GM18520 (cell line): ENCODE results near the gene SPRING1.
"Not testable (repeated sequence)": the region's sequence is repeated elsewhere in the genome, so short reads cannot be mapped to it uniquely, and the experiment has no call there.

Experiments used
- ATAC-seq: cut with Tn5 transposase; IDR thresholded peaks from one replicate; pipeline ENCODE4 v1.9.1; 2021; ENCODE audit not compliant: unreplicated experiment

The SPRING1 gene

DNA sequence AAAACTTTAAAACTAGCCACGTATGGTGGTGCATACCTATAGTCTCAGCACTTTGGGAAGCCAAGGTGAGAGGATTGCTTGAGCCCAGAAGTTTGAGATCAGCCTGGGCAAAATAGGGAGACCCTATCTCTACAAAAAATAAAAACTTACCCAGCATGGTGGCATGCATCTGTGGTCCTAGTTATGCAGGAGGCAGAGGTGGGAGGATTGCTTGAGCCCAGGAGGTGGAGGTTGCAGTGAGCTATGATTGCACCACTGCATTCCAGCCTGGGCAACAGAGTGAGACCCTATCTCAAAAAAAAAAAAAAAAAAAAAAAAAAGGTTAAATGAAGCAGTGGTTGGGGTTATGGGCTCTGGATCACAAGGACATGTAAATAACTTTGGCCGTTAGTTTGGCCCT lies 4.9 kb upstream of the SPRING1 start:
- not testable (repeated sequence) for ATAC-seq

DNA sequence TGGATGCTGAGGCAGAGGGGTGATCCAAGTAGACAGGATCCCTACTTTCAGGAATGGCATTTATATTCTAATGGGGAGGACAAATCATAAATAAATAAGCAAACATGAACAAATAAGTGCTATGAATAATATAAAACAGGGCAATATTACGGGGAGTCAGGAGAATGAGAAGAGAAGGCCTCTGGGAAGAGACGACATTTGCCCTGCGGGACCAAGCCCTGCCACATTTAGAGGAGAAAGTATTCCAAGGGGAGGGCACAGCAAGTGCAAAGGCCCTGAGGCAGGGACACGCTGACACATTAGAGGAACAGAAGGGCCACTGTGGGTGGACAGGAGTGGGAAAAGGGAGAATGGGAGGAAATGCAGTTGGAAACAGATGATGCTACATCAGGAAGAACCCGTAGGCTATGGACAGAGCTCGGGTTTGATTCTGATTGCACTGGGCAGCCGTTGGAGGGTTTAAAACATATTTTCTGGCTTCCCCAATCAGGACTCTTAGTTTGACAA lies 1.6 kb upstream of the SPRING1 start:
- ATAC-seq, result no peak

DNA sequence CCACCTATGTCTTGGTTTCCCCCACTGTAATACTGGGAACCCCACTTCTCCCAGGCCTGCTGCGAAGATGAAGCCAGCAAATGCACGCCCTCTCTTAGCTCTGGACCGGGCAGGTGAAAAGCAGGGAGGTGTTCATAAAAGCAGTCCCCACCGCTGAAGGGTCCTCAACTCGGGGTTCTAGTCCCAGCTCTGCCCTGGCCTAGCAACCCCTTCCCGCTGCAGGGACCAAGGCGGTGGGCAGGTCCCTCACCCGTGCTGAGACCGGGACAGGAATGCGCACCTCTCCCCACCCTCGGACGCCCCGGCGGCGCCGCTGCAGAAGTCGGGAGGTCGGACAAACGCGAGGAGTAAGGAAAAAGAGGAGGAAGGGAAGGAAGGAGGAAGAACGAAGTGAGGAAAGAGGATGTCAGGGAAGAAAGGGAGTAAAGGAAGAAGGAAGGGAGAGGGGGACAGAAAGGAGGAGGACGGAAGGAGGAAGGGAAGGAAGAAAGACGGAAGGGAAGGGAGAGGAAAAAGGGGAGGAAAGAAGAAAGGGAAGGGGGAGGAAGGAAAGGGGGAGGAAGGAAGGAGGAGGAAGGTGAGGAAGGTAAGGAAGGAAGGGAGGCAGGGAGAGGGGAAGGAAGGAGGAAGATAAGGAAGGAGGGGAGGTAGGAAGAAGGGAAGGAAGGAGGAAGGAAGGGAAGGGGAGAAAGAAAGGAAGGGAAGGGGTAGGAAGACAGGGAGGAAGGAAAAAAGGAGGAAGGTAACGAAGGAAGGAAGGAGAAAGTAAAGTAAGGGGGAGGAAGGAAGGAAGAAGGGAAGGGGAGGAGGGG lies 701 bp downstream of the SPRING1 start:
- no peak for ATAC-seq

DNA sequence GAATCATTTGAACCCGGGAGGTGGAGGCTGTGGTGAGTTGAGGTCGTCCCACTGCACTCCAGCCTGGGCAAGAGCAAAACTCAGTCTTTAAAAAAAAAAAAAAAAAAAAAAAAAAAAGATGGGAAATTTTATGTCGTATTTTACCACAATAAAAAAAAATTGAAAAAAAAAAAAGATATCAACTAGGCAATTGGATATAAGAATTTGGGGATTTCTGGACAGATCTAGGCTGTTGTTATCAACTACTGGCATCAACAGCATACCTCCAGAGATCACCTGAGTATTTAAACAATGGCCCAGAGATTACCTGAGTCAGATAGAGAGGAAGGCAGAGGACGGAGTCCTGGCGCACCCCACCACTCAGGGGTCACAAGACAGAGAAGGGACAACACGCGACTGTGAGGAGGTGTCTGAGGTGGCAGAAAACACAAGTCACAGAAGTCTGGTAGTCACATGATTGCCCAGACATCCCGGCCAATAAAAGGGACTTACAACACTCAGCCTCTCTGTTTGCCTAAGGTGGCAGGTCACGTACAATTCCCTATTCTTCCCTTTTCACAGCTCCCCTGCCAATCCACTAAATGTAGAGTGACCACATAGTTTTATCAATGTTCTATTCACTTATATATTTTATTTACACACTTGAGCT lies 1.8 kb downstream of the SPRING1 start:
- no peak for ATAC-seq

DNA sequence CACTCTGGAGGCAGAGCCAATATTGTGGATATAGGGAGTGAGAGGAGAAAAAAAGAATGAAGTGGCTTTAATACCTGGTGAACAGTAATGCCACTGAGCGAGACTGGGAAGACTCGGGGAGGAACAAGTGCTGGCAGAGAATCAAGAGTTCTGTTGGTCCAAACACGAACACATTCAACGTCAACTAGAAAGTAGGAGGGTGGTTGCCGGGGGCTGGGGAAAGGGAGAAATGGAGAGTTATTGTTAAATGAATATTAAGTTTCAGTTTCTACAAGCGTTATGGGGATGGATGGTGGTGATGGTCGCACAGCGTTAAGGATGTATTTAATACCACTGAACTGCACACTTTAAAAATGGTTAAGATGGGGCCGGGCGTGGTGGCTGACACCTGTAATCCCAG lies 2.8 kb downstream of the SPRING1 start:
- ATAC-seq, result no peak

DNA sequence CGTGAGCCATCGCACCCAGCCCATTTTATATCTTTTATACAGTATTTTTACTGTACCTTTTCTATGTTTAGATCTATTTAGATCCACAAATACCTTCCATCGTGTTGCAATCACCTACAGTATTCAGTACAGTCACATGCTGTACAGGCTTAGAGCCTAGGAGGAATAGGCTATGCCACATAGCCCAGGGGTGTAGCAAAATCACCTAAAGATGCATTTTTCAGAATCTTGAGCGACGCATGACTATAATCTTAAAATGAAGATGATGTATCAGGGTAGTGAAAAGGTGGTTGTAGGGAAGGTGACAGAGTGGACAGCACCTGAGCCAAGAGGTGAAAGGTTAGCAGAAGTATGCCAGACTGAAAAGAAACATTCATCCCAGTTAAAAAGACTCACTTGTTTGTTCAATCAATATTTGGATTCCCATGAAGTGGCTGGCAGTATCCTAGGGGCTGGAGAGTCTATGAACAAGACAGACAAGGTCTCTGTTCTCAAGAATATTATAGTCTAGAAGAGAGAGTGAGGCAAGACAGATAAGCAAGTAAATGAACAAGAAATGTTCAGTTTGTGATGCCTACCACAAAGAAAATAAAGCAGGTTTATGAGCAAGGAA lies 3.6 kb downstream of the SPRING1 start:
- no peak for ATAC-seq

DNA sequence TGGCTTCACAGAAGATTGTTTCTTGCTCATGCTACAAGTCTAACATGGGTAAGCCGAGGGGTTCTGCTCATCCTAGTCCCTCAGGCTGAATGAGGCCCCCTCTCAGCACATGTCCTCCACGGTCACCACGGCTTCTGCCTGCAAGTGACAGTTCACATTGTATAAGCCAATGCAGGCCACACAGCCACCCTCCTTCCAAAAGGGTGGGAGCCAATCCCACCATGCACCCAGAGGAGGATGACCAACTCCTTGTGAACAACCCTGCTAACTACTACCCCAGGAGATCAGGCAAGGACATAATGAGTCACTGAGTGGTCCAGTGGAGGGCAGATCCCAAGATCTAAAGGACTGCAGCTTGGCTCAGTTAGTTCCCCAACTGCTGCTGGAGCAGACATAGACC lies 6.1 kb downstream of the SPRING1 start:
- ATAC-seq, result no peak

DNA sequence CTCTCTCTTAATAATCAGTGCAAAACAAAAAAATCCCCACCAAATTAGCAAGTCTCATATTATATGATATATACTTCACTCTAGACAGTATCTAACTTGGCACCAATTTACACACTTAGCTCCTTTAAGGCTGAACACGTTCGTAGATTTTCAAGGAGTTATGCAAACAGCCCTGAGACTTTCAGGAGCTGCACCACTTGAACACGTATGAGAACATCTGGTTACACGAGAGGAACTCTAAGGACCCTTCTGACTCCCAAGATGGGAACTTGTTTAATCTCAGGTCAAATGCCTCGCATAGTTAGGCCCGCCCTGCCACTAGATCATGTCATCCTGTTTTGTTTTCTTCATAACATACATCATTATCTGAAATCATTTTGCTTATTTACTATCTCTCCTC lies 10.0 kb downstream of the SPRING1 start:
- ATAC-seq, result no peak

DNA sequence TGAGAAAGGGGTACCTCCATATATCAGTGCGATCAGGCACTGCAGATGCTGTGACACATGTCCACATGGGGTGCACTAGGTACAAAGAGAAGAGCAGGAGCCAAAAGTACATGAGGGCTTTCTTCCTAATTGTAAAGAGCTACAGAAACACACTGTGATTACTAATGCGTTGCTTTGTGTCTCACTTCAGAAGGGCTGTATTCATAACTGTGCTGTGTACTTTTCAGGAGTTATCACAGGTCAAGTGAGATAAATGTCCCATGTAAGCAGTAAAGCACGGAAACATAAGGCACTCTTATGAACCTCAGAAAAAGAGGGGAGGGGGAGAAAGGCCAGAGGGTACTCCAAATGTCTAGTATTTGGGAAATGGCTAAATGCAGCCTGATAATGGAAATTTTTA lies 10.6 kb downstream of the SPRING1 start:
- ATAC-seq, result no peak

DNA sequence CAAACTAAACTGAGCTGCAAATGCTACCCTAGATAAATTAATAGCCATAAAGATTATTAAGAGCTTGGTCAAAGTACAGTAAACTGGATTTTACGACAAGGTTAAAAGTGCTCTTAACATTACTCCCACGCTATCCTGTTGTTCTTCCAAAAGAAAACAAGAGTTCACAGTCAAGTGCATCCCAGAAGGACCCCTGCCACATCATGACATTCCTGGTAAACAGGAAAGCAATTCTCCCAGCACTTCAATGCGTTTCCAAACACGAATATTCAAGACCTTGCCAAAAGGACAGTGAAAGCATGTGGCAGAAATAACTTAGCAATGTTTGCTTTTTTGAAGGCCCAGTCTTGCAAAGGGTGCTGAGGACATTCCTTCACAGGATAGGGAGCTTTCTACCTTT lies 11.2 kb downstream of the SPRING1 start:
- no peak for ATAC-seq

DNA sequence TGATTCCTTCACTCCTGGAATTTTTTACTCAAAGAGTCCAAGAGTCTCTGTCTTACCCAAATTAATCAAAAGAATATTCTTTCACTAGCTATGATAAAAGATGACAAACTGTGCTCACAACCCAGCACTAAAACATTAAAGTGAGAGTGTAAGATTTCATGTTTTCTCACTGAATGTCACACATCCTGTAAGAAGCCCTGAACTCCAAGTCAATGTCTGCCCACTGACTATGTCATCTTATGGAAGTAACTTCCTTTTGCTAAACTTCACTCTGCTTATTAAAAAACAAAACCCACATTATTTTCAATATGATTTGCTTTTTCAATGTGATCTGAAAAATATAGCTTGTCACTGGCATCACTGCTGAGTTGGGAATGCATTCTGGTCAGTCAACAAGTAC lies 15.6 kb downstream of the SPRING1 start:
- no peak for ATAC-seq

DNA sequence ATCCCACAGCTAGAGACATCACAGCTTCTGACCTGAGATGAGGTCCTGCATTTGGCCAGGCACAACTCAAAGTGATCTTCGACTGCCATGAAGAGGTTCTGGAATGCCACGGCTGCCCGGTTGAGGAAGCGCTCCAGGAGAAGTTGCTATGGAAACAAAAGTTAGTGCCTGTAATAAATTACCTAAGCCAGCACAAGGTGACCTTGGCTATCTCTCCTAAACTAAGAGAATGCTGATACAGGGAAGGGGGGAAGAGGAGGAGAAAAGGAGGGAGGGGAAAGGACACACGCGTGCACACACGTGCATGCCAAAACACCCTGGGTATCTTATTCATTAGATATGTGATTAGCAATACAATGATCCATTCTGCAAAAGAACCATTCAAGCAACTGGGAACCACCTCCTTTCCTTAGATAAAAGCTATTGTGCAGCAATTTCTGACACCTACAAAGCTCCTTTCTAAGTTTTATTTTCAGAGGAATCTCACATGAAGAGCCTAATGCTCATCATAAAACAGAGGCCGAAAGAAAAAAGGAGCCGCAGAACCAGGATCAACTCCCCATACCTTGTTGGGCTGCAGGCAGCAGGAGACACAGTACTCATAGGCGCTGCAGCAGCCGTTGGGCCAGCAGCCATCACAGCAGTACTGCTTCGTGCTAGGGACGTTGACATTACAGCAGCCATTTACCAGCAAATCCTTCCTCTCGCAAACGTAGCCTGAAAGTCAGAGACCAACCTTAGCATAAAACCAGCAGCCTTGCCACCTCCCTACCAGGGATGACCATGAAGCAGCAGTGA lies 17.9 kb downstream of the SPRING1 start:
- ATAC-seq, result no peak

DNA sequence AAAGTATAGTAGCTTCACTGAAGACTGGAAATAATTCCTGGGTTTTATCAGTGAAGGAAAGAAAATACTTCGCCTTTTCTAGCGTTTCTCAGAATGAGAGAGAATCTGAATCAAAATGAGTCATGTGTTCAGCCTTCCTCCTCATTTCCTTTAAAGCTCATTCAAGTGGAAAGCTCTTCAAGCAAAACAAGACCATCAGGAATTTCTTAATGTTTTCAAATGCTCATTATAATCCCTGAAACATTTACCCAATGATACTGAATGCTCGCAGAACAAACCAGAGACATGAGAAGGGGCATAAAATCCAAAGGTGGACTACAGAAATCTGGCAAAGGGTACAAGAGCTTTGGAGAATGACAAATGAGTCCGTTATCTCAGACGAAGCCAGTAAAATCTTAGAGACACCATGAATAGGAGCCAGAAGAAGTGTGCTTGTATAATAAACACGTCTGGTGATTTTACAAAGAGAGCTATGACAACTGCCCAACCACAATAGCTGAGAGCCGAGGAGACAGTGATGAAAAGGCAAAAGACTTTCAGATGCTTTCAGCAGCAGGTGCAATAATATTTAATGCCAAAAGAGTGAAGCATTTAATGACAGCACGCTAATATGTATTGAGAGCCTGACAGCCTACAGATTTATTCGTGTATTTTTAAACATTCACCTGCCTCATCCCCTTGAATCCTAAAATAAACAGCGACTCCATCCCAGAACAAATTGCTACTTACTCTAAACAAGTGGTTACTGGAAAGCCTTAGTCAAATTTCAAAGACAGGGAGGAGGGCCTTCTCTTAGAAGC lies 19.0 kb downstream of the SPRING1 start:
- ATAC-seq, result no peak

DNA sequence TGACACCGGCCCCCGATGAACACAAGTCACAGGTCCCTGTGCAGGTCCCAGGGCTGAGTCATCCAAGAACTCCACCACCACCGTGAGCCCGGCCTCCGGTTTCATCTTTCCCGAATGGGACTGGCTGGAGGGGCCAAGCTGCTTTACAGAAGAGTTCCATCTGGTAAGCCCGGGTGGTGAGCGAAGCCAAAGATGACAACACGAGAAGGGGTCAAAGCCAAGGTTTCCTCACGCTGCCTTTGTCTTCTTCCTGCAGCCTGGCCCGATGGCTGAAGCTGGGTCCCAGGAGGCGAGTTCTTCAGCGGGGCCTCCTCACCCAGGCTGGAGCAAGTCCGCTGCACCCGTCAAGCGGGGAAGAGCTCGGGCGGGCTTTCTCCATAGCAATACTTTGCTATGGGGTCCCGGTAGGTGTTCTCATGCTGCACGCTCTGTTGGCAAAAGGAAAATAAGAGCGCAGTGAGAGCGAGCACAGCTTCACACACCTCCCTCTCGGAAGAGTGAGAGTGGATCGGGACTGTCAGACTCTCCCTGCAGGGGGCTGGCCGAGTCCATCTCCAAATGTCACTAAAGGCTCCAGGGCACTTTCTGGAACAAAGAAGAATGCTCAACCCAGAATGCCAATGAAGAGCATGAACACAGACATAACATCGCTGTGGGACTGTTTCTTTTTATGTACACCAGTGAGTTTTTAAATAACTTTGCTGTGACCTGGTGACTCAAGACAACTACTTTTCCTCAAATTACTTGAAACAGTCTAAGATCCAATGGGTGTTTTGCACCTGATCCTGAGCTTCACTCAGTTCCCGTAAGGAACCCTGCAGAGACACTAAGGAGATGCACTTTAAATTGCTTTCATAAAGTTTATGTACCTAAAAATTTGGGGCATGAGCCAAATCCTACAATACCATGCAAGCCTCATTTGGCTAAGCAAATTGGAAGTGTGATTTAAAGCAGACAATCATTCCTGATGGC lies 20.1 kb downstream of the SPRING1 start:
- ATAC-seq, result no peak

DNA sequence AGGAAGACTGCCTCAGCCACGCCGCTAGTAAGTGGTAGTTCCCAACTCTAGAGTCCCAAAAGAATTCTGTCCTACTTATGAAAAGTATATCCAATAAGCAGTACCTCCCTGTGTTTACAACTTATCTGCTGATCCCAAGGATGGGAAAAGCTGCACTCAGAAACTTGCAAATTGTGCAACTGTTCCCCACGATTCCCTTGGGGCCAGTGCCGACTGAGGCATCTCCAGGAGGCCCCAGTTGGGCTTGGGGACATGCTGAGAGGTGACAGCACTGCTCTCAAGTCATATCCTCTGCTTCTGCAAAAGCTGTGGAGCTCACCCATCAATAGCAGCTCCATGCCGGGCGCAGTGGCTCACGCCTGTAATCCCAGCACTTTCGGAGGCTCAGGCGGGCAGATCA lies 23.7 kb downstream of the SPRING1 start:
- no peak for ATAC-seq

DNA sequence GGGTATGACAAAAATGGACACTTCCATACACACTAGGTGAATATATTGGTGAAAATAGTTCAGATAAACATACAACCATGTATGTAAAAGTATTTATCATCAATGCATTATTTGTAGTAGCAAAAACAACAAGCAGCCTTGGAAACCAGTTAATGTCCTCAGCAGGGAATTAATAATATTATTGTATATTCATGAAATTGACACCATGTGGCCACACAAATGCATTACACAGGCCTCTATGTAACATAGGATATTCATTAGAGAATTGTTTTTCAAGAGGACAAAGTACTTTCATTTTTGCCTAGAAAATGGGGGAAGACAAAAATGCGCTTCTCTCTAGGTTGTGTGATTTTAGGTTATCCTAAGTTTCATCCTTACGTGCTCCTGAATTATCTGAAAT lies 24.3 kb downstream of the SPRING1 start:
- no peak for ATAC-seq

DNA sequence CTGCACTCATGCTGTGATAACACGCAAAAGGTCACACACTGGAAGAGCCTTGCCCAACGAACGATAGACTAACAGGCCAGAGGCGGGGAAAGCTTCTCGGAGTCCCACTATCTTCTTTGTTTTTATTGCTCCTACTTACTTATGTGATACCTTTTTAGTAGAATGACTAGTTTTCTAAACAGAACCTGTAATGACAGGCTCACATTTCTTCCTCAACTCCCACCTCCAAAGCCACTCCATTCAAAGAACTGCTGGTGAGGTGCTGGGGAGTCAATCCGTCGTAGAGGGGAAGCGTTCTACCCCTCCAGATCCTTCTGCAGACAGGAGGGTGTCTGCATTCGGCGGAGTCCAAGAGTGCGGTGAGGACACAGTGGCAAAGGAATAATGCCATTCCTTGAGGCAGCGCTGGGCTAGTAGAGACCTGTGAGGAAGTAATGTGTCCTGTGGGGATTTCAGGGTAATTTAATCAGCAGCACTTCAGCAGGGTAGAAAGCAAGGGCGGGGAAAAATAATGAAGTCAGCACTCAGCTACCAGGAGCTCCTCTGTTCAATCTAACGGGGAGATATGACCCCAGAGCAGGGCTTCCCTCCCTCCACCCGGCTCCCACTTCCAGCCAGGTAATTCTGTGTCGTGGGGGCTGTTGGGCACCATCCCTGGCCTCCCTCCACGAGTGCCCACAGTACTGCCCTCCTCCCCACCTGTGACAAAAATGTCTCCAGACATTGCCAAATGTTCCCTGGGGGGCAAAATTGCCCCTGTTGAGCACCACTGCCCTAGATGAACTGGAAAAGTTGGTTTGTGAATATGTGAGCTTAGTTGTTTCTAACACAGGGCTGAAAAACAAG lies 25.2 kb downstream of the SPRING1 start:
- ATAC-seq, result no peak

DNA sequence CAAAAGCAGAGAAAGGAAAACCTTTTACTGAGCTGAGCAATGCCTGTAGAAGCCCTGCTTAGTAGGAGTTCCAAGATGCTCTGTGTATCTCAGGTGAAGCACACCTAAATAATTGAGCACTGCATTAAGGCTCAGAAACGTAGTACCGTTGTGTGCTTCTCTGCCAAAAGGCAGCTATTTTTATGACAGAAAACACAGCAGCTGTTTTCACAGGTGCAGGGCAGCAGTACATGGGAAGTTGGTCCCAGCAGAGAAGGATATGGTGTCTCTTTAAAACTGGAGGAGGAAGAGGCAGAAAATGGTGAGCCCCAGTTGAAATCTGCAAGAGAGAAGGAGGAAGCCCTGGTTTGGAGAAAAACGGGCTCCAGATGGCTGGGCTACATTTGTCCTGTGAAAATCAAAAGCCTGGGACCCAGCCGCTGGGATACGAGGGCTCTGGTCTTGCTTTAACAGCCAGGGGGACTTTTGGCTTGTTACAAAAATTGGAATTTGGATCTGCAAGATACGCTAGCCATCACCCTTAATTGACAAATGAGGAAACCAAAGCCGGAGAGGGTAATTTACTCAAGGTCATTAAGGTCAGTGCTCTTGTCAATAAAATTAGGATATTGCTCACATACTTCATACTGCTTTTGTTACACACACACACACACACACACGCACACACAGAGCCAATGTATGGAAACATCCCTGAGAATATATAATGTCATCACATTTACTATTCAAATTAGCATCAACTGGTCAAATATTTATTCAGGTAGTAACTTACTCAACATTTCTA lies 27.3 kb downstream of the SPRING1 start:
- ATAC-seq, result no peak
